IMR-90 (cell line): ENCODE results near the gene MROH8. TPM values are rescaled to one million over a fixed set of nuclear protein-coding genes. Genes with fewer than 3 reads are reported as not detected.

Source experiments
- ATAC-seq: fragments of 200-7000 bp; cut with Tn5 transposase; 2 replicates; pipeline ENCODE4 v1.9.1; 2020; ENCODE audit warnings: low read depth, mild to moderate bottlenecking, moderate library complexity
- BruUV-seq: library from RNA; stranded (reverse); fragments of 400-500 nt; replicated peaks from 2 replicates; lab custom pipeline; 2021; lab: Mats Ljungman, UMichigan
- CTCF ChIA-PET: fragments of 300-600 bp; formaldehyde crosslinking; extraction: SDS; loops from one replicate; lab custom pipeline; 2021; ENCODE audit warnings: antibody characterized with exemption; lab: Yijun Ruan, JAX
- POLR2A ChIA-PET: fragments of 300-600 bp; sonication (Branson Sonifier 250); formaldehyde crosslinking; loops from one replicate; lab custom pipeline; 2022; ENCODE audit warnings: antibody characterized with exemption; ENCODE audit not compliant: unreplicated experiment; lab: Charles Lee
- DNase-seq: peaks from one replicate; pipeline ENCODE4 v3.0.0; 2013
- H2AFZ ChIP-seq: replicated peaks from 2 replicates; pipeline ENCODE3; 2013; ENCODE audit warnings: low read length, mild to moderate bottlenecking; ENCODE audit not compliant: poor library complexity
- H2AK5ac ChIP-seq: 2 replicates; pipeline ENCODE4 v1.6.1; 2013; ENCODE audit warnings: low read depth, low read length, inconsistent platforms
- H2AK9ac ChIP-seq: replicated peaks from 2 replicates; pipeline ENCODE3; 2013; ENCODE audit warnings: mild to moderate bottlenecking, low read depth, low read length, moderate library complexity; ENCODE audit not compliant: poor library complexity
- H2BK120ac ChIP-seq: 2 replicates; pipeline ENCODE4 v1.6.1; 2013; ENCODE audit warnings: low read depth, low read length, inconsistent platforms
- H2BK15ac ChIP-seq: 3 replicates; pipeline ENCODE4 v1.6.1; 2013; ENCODE audit warnings: low read depth, low read length, inconsistent platforms
- H2BK20ac ChIP-seq: 2 replicates; pipeline ENCODE4 v1.6.1; 2013; ENCODE audit warnings: low read depth, mild to moderate bottlenecking, inconsistent platforms, low read length, moderate library complexity
- H2BK5ac ChIP-seq: 2 replicates; pipeline ENCODE4 v1.6.1; 2013; ENCODE audit warnings: mild to moderate bottlenecking, low read depth, low read length, inconsistent platforms; ENCODE audit not compliant: poor library complexity, severe bottlenecking
- H3K14ac ChIP-seq: replicated peaks from 2 replicates; pipeline ENCODE4 v1.6.1; 2013; ENCODE audit warnings: low read depth, low read length, inconsistent platforms
- H3K18ac ChIP-seq: 2 replicates; pipeline ENCODE4 v1.6.1; 2013; ENCODE audit warnings: low read depth, low read length, control low read depth
- H3K23ac ChIP-seq: 2 replicates; pipeline ENCODE4 v1.6.1; 2013; ENCODE audit warnings: low read depth, low read length, inconsistent platforms
- H3K27ac ChIP-seq: 2 replicates; pipeline ENCODE4 v1.5.1; 2013; ENCODE audit warnings: mild to moderate bottlenecking, control low read depth, low read length; ENCODE audit not compliant: insufficient read depth
- H3K27me3 ChIP-seq: 2 replicates; pipeline ENCODE4 v1.6.1; 2013; ENCODE audit warnings: low read length; ENCODE audit not compliant: control insufficient read depth, insufficient read depth
- H3K36me3 ChIP-seq: 2 replicates; pipeline ENCODE4 v1.6.1; 2013; ENCODE audit warnings: low read length, mixed read lengths; ENCODE audit not compliant: control insufficient read depth, insufficient read depth
- H3K4ac ChIP-seq: 2 replicates; pipeline ENCODE4 v1.6.1; 2013; ENCODE audit warnings: low read depth, low read length, inconsistent platforms
- H3K4me1 ChIP-seq: 2 replicates; pipeline ENCODE4 v1.6.1; 2013; ENCODE audit warnings: low read length, mixed read lengths; ENCODE audit not compliant: control insufficient read depth, insufficient read depth
- H3K4me2 ChIP-seq: 2 replicates; pipeline ENCODE4 v1.6.1; 2013; ENCODE audit warnings: low read depth, mild to moderate bottlenecking, control low read depth, low read length, moderate library complexity
- H3K4me3 ChIP-seq: 2 replicates; pipeline ENCODE4 v1.5.1; 2013; ENCODE audit warnings: low read depth, mild to moderate bottlenecking, control low read depth, low read length, moderate library complexity; ENCODE audit not compliant: insufficient read depth
- H3K56ac ChIP-seq: 2 replicates; pipeline ENCODE4 v1.6.1; 2013; ENCODE audit warnings: low read length, inconsistent platforms; ENCODE audit not compliant: insufficient read depth; ENCODE audit errors: extremely low read depth
- H3K79me1 ChIP-seq, 2 experiments: 2 replicates each; pipeline ENCODE4 v1.6.1; 2013; ENCODE audit warnings: low read length in 2 of 2, inconsistent platforms in 1 of 2, low read depth in 1 of 2
- H3K9ac ChIP-seq: 2 replicates; pipeline ENCODE4 v1.6.1; 2013; ENCODE audit warnings: low read depth, low read length, control low read depth
- H3K9me1 ChIP-seq: 2 replicates; pipeline ENCODE4 v1.6.1; 2013; ENCODE audit warnings: low read length, inconsistent platforms; ENCODE audit not compliant: insufficient read depth
- H3K9me3 ChIP-seq: 2 replicates; pipeline ENCODE4 v1.6.1; 2013; ENCODE audit warnings: low read length; ENCODE audit not compliant: control insufficient read depth, insufficient read depth
- H4K20me1 ChIP-seq: 2 replicates; pipeline ENCODE4 v1.6.1; 2013; ENCODE audit warnings: low read length, inconsistent platforms; ENCODE audit not compliant: insufficient read depth
- H4K5ac ChIP-seq: 2 replicates; pipeline ENCODE4 v1.6.1; 2013; ENCODE audit warnings: mild to moderate bottlenecking, low read depth, low read length, control low read depth
- H4K8ac ChIP-seq, 2 experiments: 2 replicates each; pipeline ENCODE4 v1.6.1; 2013; ENCODE audit warnings: low read depth in 2 of 2, low read length in 2 of 2, control low read depth in 1 of 2, inconsistent platforms in 1 of 2
- H4K91ac ChIP-seq: 2 replicates; pipeline ENCODE4 v1.6.1; 2013; ENCODE audit warnings: low read depth, low read length, inconsistent platforms; ENCODE audit not compliant: insufficient read depth
- CHD1 ChIP-seq: IDR thresholded peaks from 2 replicates; pipeline ENCODE4 v1.6.1; 2012; ENCODE audit warnings: low read depth, low read length, improper control_type of control experiment
- NFE2L2 ChIP-seq: fragments of 150-350 bp; IDR thresholded peaks from 2 replicates; pipeline ENCODE4 v1.6.1; 2016; ENCODE audit warnings: low read depth, mild to moderate bottlenecking, low read length
- USF2 ChIP-seq: fragments of 150-350 bp; IDR thresholded peaks from 2 replicates; pipeline ENCODE4 v1.6.1; 2017; ENCODE audit warnings: mild to moderate bottlenecking, antibody characterized with exemption, low read length, low read depth
- WGBS, 2 experiments: methylation state at CpG; one replicate each; pipeline versions ENCODE4 v1.1.5 to v1.1.7; 2013; ENCODE audit warnings: missing lambda C conversion rate in 2 of 2; ENCODE audit not compliant: insufficient read length in 1 of 2; ENCODE audit errors: extremely low coverage in 2 of 2; 5-methylcytosine and 5-hydroxymethylcytosine counted together
- dilution Hi-C: fragments of 300-500 bp; cut with HindIII; formaldehyde crosslinking; loops from one replicate; pipeline ENCODE4 v1.14.3; 2018; ENCODE audit warnings: low sequenced_read_pairs; ENCODE audit not compliant: unreplicated experiment
- in situ Hi-C: fragments of 300-500 bp; cut with MboI; formaldehyde crosslinking; loops from 3 replicates; pipeline ENCODE4 v1.14.3; 2019; ENCODE audit warnings: low sequenced_read_pairs, inconsistent platforms, mixed read lengths
- intact Hi-C: fragments of 100-400 bp; cut with micrococcal nuclease; formaldehyde crosslinking; loops from 2 replicates; pipeline ENCODE4 v1.10.0; 2022
- polyA plus RNA-seq, 3 experiments: library from polyadenylated mRNA; depleted of rRNA; stranded (reverse); fragments of >200 nt; gene quantifications; 2 replicates each; pipeline ENCODE4 v1.2.3, GENCODE V29; 2012; ENCODE audit warnings: low replicate concordance in 1 of 3
- total RNA-seq: library from RNA; depleted of rRNA; stranded (reverse); fragments of >200 nt; gene quantifications from 2 replicates; pipeline ENCODE4 v1.2.3, GENCODE V29; 2012

Gene MROH8
- total and polyA plus RNA-seq, 2 of the 4 experiments (the other 2 are of a cell fraction) = 1.3 to 1.8 TPM

GRCh38 chr20:37225146-37225545, 45.8 kb upstream of the MROH8 start:
- peaks cover 13 to 19% of the 10 kb centered on the region in 2 experiments for H3K79me1 ChIP-seq
- H3K4ac ChIP-seq = no peak overlapping the region
- DNase-seq (no peak), ATAC-seq (no peak)
- no TSS peak for BruUV-seq
- H3K36me3 ChIP-seq = peaks cover 47% of the 10 kb centered on the region
- H2BK5ac ChIP-seq = no peak overlapping the region
- H2AFZ ChIP-seq = no peak overlapping the region
- intact Hi-C loops (no loop called here), dilution Hi-C loops (no loop called here), in situ Hi-C loops (no loop called here)
- no peak overlapping the region for H4K5ac ChIP-seq
- no peak overlapping the region for H2AK5ac ChIP-seq
- no peaks in the 10 kb centered on the region for H3K27me3 ChIP-seq
- no CpG with 5 or more reads among the region's 5 CpGs for WGBS, 2 experiments
- H3K4me2 ChIP-seq = no peak overlapping the region
- no peak overlapping the region for H3K56ac ChIP-seq
- H2BK20ac ChIP-seq = no peak overlapping the region
- no peak overlapping the region for H3K18ac ChIP-seq
- no peak overlapping the region for H3K4me3 ChIP-seq
- no peak overlapping the region for H2AK9ac ChIP-seq
- H2BK120ac ChIP-seq = no peak overlapping the region
- no peaks in the 10 kb centered on the region for H3K9me3 ChIP-seq
- H4K8ac ChIP-seq = no peak overlapping the region
- H2BK15ac ChIP-seq = no peak overlapping the region
- ChIA-PET POLR2A (no interaction called here), CTCF (no interaction called here)
- TF ChIP-seq USF2 (no peak), NFE2L2 (no peak), CHD1 (no peak)
- H3K14ac ChIP-seq = no peak overlapping the region
- no peak overlapping the region for H4K91ac ChIP-seq
- no peak overlapping the region for H3K23ac ChIP-seq
- peaks cover 2% of the 10 kb centered on the region; the same call in 1 of the 2 replicates for H3K4me1 ChIP-seq
- no peaks in the 10 kb centered on the region for H4K20me1 ChIP-seq
- no peak overlapping the region for H3K9ac ChIP-seq
- H3K9me1 ChIP-seq = peaks cover 2% of the 10 kb centered on the region; the same call in 1 of the 2 replicates
- no peak overlapping the region for H3K27ac ChIP-seq
